NOMO-1 treated with DMSO at 0.1 percent for 48 hours (cell line): ENCODE data around the gene STAM2.
"Not testable (repeated sequence)": the region's sequence is repeated elsewhere in the genome, so short reads cannot be mapped to it uniquely, and the experiment has no call there.

Experiments used
- DNase-seq: peaks from one replicate; lab custom pipeline; 2025; ENCODE audit not compliant: unreplicated experiment; lab: John Stamatoyannopoulos, UW

Gene STAM2

GRCh38 chr2:152175368-152176112 is at the start of gene STAM2:
Gene STAM2 (minus strand): TSS chr2:152175763. CDS start chr2:152175642, 121 bp downstream.
- DNase-seq = peak; percentile 94

- no peak for DNase-seq
Measured at GRCh38 chr2:152223977-152224376, 48.4 kb upstream of the STAM2 start.

GRCh38 chr2:152222975-152223637 is 47.5 kb upstream of the STAM2 start:
- no peak for DNase-seq

- DNase-seq = no peak
Measured at GRCh38 chr2:152221839-152222238, 46.3 kb upstream of the STAM2 start.

- no peak for DNase-seq
Measured at GRCh38 chr2:152219077-152219828, 43.7 kb upstream of the STAM2 start.

- DNase-seq = no peak
Measured at GRCh38 chr2:152201466-152201830, 25.9 kb upstream of the STAM2 start.

GRCh38 chr2:152200565-152201465 is 25.3 kb upstream of the STAM2 start:
- DNase-seq = no peak

- no peak for DNase-seq
Measured at GRCh38 chr2:152200101-152200500, 24.5 kb upstream of the STAM2 start.

- DNase-seq = no peak
Measured at GRCh38 chr2:152198499-152198898, 22.9 kb upstream of the STAM2 start.

- not testable (repeated sequence) for DNase-seq
Measured at GRCh38 chr2:152197508-152198284, 22.1 kb upstream of the STAM2 start.

- DNase-seq = peak; percentile 72
Measured at GRCh38 chr2:152189622-152190495, 14.3 kb upstream of the STAM2 start.

GRCh38 chr2:152186808-152187207 is 11.2 kb upstream of the STAM2 start:
- not testable (repeated sequence) for DNase-seq

GRCh38 chr2:152186262-152186661 is 10.7 kb upstream of the STAM2 start:
- peak; percentile 53 for DNase-seq

- no peak for DNase-seq
Measured at GRCh38 chr2:152183401-152184073, 8.0 kb upstream of the STAM2 start.

GRCh38 chr2:152177667-152178066 is 2.1 kb upstream of the STAM2 start:
- DNase-seq = not testable (repeated sequence)

- peak; percentile 31 for DNase-seq
Measured at GRCh38 chr2:152176113-152176714, 651 bp upstream of the STAM2 start.

- DNase-seq = peak; percentile 45
Measured at GRCh38 chr2:152175012-152175367, 573 bp downstream of the STAM2 start.

- DNase-seq = no peak
Measured at GRCh38 chr2:152174574-152174973, 989 bp downstream of the STAM2 start.
